OCI-LY1 (cell line): Measurements from ENCODE around the gene CRYBG1.

Source experiments
- CTCF ChIP-seq: fragments of 200-600 bp; sonication (generic), shearing (Covaris generic); IDR thresholded peaks from 2 replicates; pipeline ENCODE4 v1.5.1; 2017; ENCODE audit warnings: mild to moderate bottlenecking, antibody characterized with exemption, low read length, moderate library complexity, mixed read lengths
- EZH2 ChIP-seq: fragments of 200-600 bp; sonication (generic), shearing (Covaris generic); IDR thresholded peaks from 2 replicates; pipeline ENCODE4 v1.8.0; 2017; ENCODE audit warnings: borderline replicate concordance, mixed run types, mild to moderate bottlenecking, antibody characterized with exemption, low read length, moderate library complexity, mixed read lengths

- TF ChIP-seq EZH2, result no peak
- TF ChIP-seq CTCF, result no peak
These were observed 71.5 kb downstream of the CRYBG1 start for GRCh38 chr6:106431972-106432371.
